Measurements from ENCODE around the gene IKZF3.

DNA sequence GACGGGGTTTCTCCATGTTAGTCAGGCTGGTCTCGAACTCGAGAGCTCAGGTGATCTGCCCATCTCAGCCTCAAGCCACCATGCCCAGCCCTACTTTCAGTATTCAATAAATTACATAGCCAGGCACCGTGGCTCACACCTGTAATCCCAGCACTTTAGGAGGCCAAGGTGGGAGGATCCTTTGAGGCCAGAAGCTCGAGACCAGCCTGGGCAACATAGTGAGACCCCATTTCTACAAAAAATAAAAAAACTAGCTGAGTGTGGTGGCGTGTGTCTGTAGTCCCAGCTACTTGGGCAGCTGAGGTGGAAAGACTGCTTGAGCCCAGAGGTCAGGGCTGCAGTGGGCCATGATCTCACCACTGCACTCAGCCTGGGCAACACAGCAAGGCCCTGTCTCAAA is 142.0 kb downstream of the IKZF3 start:
- TF ChIP-seq, protein P1, sequence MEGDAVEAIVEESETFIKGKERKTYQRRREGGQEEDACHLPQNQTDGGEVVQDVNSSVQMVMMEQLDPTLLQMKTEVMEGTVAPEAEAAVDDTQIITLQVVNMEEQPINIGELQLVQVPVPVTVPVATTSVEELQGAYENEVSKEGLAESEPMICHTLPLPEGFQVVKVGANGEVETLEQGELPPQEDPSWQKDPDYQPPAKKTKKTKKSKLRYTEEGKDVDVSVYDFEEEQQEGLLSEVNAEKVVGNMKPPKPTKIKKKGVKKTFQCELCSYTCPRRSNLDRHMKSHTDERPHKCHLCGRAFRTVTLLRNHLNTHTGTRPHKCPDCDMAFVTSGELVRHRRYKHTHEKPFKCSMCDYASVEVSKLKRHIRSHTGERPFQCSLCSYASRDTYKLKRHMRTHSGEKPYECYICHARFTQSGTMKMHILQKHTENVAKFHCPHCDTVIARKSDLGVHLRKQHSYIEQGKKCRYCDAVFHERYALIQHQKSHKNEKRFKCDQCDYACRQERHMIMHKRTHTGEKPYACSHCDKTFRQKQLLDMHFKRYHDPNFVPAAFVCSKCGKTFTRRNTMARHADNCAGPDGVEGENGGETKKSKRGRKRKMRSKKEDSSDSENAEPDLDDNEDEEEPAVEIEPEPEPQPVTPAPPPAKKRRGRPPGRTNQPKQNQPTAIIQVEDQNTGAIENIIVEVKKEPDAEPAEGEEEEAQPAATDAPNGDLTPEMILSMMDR (IDR thresholded peaks at IDR 0.05): no peak
- TF ChIP-seq POLR2A (IDR thresholded peaks at IDR 0.05): no peak

All from thyroid gland (tissue), 4 donors.